HepG2 (cell line): ENCODE data around the gene DPEP1. TPM values are rescaled to one million over a fixed set of nuclear protein-coding genes. Genes with fewer than 3 reads are reported as not detected.

Experiments
- AHR ChIP-seq: IDR thresholded peaks from 2 replicates; pipeline ENCODE4 v1.6.1; 2018; ENCODE audit warnings: missing genetic modification reagents, missing compliant biosample characterization
- CBX1 ChIP-seq: IDR thresholded peaks from one replicate; pipeline ENCODE4 v1.6.1; 2016; ENCODE audit warnings: antibody characterized with exemption, low read depth
- ELF3 ChIP-seq: IDR thresholded peaks from 2 replicates; pipeline ENCODE4 v1.6.1; 2016; ENCODE audit warnings: missing genetic modification reagents, missing compliant biosample characterization
- FOXA1 ChIP-seq, 2 experiments: fragments of 450-650 bp in 1 of 2; sonication (generic) in 1 of 2; formaldehyde crosslinking in 1 of 2; IDR thresholded peaks; 2 replicates each; pipeline versions ENCODE4 v1.4.0 to v1.6.1; 2016 to 2020; ENCODE audit warnings: missing genetic modification reagents in 1 of 2
- KLF16 ChIP-seq, 2 experiments: sonication (generic) in 1 of 2; formaldehyde crosslinking in 1 of 2; IDR thresholded peaks; 2 replicates each; pipeline versions ENCODE4 v1.6.1 to v1.8.0; 2016 to 2023; ENCODE audit warnings: missing genetic modification reagents in 2 of 2, missing compliant biosample characterization in 1 of 2
- NR2F6 ChIP-seq, 2 experiments: IDR thresholded peaks; 2 replicates each; pipeline ENCODE4 v1.6.1; 2016; ENCODE audit warnings: antibody characterized with exemption in 1 of 2, mild to moderate bottlenecking in 1 of 2
- RBM39 ChIP-seq: fragments of 200-400 bp; formaldehyde crosslinking; IDR thresholded peaks from one replicate; pipeline ENCODE4 v1.6.1; 2018; ENCODE audit warnings: antibody characterized with exemption, mild to moderate bottlenecking, low read depth, low read length; ENCODE audit not compliant: poor library complexity, severe bottlenecking
- RCOR2 ChIP-seq: IDR thresholded peaks from 2 replicates; pipeline ENCODE4 v1.6.1; 2016; ENCODE audit warnings: missing biosample characterization, missing genetic modification reagents
- SALL1 ChIP-seq: sonication (generic); formaldehyde crosslinking; IDR thresholded peaks from 2 replicates; pipeline ENCODE4 v1.8.0; 2022; ENCODE audit warnings: mild to moderate bottlenecking, missing genetic modification reagents
- TCF12 ChIP-seq, 2 experiments: fragments of 450-650 bp in 1 of 2; sonication (generic) in 1 of 2; formaldehyde crosslinking in 1 of 2; IDR thresholded peaks; 2 replicates each; pipeline versions ENCODE4 v1.6.1 to v1.8.0; 2017 to 2022; ENCODE audit warnings: antibody characterized with exemption in 1 of 2, mild to moderate bottlenecking in 1 of 2, missing genetic modification reagents in 1 of 2, moderate library complexity in 1 of 2
- ZNF138 ChIP-seq: sonication (generic); formaldehyde crosslinking; IDR thresholded peaks from 2 replicates; pipeline ENCODE4 v1.5.0; 2020; ENCODE audit warnings: mild to moderate bottlenecking, low read depth, missing genetic modification reagents
- ZNF207 ChIP-seq: fragments of 450-650 bp; IDR thresholded peaks from 2 replicates; pipeline ENCODE4 v1.6.1; 2016; ENCODE audit warnings: antibody characterized with exemption, borderline replicate concordance
- ZNF232 ChIP-seq: sonication (generic); formaldehyde crosslinking; IDR thresholded peaks from 2 replicates; pipeline ENCODE4 v1.4.0; 2020; ENCODE audit warnings: missing genetic modification reagents, borderline replicate concordance
- ZNF563 ChIP-seq: sonication (generic); formaldehyde crosslinking; IDR thresholded peaks from 2 replicates; pipeline ENCODE4 v1.8.0; 2022; ENCODE audit warnings: mild to moderate bottlenecking, moderate library complexity, missing genetic modification reagents
- ZNF577 ChIP-seq: sonication (generic); formaldehyde crosslinking; IDR thresholded peaks from 2 replicates; pipeline ENCODE4 v1.4.0; 2020; ENCODE audit warnings: mild to moderate bottlenecking, low read depth, missing genetic modification reagents, borderline replicate concordance
- ZNF709 ChIP-seq: sonication (generic); formaldehyde crosslinking; IDR thresholded peaks from 2 replicates; pipeline ENCODE4 v1.5.0; 2020; ENCODE audit warnings: mild to moderate bottlenecking, missing genetic modification reagents
- ZSCAN21 ChIP-seq: sonication (generic); formaldehyde crosslinking; IDR thresholded peaks from 2 replicates; pipeline ENCODE4 v1.8.0; 2022; ENCODE audit warnings: mild to moderate bottlenecking, missing genetic modification reagents, moderate library complexity, borderline replicate concordance
- ZSCAN22 ChIP-seq: sonication (generic); formaldehyde crosslinking; IDR thresholded peaks from 2 replicates; pipeline ENCODE4 v1.4.0; 2020; ENCODE audit warnings: mild to moderate bottlenecking, missing genetic modification reagents
- polyA plus RNA-seq, 8 experiments: library from polyadenylated mRNA; depleted of rRNA in 3 of 8; stranded (reverse) in 7 of 8; unstranded in 1 of 8; fragments of >200 nt; fragmentation: Illumina TruSeq in 4 of 8; extraction: Trizol in 4 of 8; gene quantifications; 2 replicates each; pipeline versions ENCODE4 v1.2.1 to v1.2.3, GENCODE V29; 2011 to 2016; ENCODE audit warnings: low read depth in 4 of 8, missing spikeins in 1 of 8, mixed read lengths in 1 of 8; ENCODE audit not compliant: insufficient read depth in 1 of 8
- total RNA-seq, 5 experiments: library from RNA; depleted of rRNA; stranded (reverse); fragments of >200 nt; fragmentation: Illumina TruSeq; extraction: Trizol; gene quantifications; 2 replicates each; pipeline ENCODE4 v1.2.3, GENCODE V29; 2016; ENCODE audit warnings: low read depth in 1 of 5
- TF ChIP-seq, protein P1 (sequence below): sonication (generic); formaldehyde crosslinking; IDR thresholded peaks from 2 replicates; pipeline ENCODE4 v1.5.0; 2020; ENCODE audit warnings: mild to moderate bottlenecking, missing genetic modification reagents, borderline replicate concordance
- TF ChIP-seq, protein P2 (sequence below): sonication (generic); formaldehyde crosslinking; IDR thresholded peaks from 2 replicates; pipeline ENCODE4 v1.5.1; 2020; ENCODE audit warnings: missing genetic modification reagents, mild to moderate bottlenecking, borderline replicate concordance
- TF ChIP-seq, protein P3 (sequence below): sonication (generic); formaldehyde crosslinking; IDR thresholded peaks from 2 replicates; pipeline ENCODE4 v1.5.0; 2020; ENCODE audit warnings: missing genetic modification reagents
- TF ChIP-seq, protein P4 (sequence below): sonication (generic); formaldehyde crosslinking; IDR thresholded peaks from 2 replicates; pipeline ENCODE4 v1.5.0; 2020; ENCODE audit warnings: missing genetic modification reagents

DPEP1 gene
- total and polyA plus RNA-seq, 2 of the 13 experiments (the other 11 are each of a cell fraction or from before 2014, with no cell fraction given): 37.6 to 52.2 TPM

DNA sequence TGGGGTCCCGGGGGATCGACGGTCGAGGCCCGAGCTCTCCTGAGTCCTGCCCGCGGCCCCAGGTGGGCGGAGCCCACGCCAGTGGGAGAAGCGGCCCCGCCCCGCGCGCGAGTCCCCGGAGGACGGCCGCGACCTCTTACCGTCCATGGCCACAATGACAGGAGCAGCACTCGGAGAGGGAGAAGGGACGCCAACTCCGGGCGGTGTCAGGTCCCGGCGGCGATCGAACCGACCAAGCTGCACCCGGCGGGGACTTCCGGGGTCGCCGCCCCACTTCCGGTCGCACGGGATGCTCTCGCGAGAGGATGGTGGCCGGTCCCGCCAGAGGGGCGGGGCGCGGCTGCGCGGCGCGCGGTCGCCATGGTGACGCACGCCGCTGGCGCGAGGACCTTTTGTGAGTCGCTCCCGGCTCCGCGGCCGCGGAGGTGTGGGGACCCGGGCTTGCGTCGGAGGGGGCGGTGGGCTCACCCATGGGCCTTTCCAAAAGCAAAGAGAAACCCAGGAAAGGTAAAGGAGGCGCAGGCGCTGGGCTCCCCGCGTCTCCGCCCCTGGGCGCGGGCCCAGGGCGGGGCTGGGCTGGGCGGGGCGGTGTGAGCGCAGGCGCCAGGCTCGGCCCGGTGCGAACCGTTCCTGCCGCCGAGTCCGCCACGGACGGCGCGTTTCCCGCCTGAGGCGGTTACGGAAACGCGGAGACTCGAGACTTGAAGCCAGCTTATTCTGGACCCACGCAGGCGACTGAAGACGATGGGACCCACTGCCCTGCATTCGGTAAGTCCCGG, 44.2 kb downstream of the DPEP1 start, which contains the start of the genes CHMP1A and SPATA33 (continued):
- TF ChIP-seq, protein P1, sequence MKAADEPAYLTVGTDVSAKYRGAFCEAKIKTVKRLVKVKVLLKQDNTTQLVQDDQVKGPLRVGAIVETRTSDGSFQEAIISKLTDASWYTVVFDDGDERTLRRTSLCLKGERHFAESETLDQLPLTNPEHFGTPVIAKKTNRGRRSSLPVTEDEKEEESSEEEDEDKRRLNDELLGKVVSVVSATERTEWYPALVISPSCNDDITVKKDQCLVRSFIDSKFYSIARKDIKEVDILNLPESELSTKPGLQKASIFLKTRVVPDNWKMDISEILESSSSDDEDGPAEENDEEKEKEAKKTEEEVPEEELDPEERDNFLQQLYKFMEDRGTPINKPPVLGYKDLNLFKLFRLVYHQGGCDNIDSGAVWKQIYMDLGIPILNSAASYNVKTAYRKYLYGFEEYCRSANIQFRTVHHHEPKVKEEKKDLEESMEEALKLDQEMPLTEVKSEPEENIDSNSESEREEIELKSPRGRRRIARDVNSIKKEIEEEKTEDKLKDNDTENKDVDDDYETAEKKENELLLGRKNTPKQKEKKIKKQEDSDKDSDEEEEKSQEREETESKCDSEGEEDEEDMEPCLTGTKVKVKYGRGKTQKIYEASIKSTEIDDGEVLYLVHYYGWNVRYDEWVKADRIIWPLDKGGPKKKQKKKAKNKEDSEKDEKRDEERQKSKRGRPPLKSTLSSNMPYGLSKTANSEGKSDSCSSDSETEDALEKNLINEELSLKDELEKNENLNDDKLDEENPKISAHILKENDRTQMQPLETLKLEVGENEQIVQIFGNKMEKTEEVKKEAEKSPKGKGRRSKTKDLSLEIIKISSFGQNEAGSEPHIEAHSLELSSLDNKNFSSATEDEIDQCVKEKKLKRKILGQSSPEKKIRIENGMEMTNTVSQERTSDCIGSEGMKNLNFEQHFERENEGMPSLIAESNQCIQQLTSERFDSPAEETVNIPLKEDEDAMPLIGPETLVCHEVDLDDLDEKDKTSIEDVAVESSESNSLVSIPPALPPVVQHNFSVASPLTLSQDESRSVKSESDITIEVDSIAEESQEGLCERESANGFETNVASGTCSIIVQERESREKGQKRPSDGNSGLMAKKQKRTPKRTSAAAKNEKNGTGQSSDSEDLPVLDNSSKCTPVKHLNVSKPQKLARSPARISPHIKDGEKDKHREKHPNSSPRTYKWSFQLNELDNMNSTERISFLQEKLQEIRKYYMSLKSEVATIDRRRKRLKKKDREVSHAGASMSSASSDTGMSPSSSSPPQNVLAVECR (CRISPR knock-in tag): peak; percentile 99
- TF ChIP-seq RCOR2 (CRISPR knock-in tag) (no peak), ZSCAN21 (CRISPR knock-in tag) (peak; percentile 73; the same call in 1 of the 2 replicates), ZNF563 (CRISPR knock-in tag) (peak; percentile 84), SALL1 (CRISPR knock-in tag) (peak; percentile 68), ELF3 (CRISPR knock-in tag) (peak; percentile 63; the same call in 1 of the 2 replicates), ZNF138 (CRISPR knock-in tag) (peak; percentile 85), ZSCAN22 (CRISPR knock-in tag) (0 out of 2 replicates have a peak, but pooled peaks have one; percentile 40), NR2F6 (IDR thresholded peaks at IDR 0.05) (no peak), NR2F6 (CRISPR knock-in tag; IDR thresholded peaks at IDR 0.05) (peak; percentile 80), TCF12 (IDR thresholded peaks at IDR 0.05) (no peak), TCF12 (CRISPR knock-in tag; IDR thresholded peaks at IDR 0.05) (peak; percentile 76; the same call in 1 of the 2 replicates), ZNF207 (no peak), KLF16 (CRISPR knock-in tag; IDR thresholded peaks at IDR 0.05) (peak; percentile 76 to 79; a peak in 2 of 4 replicates), AHR (CRISPR knock-in tag) (no peak; the same call in 1 of the 2 replicates), FOXA1 (IDR thresholded peaks at IDR 0.05) (no peak), FOXA1 (CRISPR knock-in tag; IDR thresholded peaks at IDR 0.05) (0 out of 2 replicates have a peak, but pooled peaks have one; percentile 29), ZNF232 (peak; percentile 77), RBM39 (peak; percentile 33), CBX1 (peak; percentile 77), ZNF709 (peak; percentile 66; the same call in 1 of the 2 replicates), ZNF577 (CRISPR knock-in tag) (no peak)
- TF ChIP-seq, protein P2, sequence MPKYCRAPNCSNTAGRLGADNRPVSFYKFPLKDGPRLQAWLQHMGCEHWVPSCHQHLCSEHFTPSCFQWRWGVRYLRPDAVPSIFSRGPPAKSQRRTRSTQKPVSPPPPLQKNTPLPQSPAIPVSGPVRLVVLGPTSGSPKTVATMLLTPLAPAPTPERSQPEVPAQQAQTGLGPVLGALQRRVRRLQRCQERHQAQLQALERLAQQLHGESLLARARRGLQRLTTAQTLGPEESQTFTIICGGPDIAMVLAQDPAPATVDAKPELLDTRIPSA: peak; percentile 40; the same call in 1 of the 2 replicates
- TF ChIP-seq, protein P3, sequence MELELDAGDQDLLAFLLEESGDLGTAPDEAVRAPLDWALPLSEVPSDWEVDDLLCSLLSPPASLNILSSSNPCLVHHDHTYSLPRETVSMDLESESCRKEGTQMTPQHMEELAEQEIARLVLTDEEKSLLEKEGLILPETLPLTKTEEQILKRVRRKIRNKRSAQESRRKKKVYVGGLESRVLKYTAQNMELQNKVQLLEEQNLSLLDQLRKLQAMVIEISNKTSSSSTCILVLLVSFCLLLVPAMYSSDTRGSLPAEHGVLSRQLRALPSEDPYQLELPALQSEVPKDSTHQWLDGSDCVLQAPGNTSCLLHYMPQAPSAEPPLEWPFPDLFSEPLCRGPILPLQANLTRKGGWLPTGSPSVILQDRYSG: no peak
- TF ChIP-seq, protein P4, sequence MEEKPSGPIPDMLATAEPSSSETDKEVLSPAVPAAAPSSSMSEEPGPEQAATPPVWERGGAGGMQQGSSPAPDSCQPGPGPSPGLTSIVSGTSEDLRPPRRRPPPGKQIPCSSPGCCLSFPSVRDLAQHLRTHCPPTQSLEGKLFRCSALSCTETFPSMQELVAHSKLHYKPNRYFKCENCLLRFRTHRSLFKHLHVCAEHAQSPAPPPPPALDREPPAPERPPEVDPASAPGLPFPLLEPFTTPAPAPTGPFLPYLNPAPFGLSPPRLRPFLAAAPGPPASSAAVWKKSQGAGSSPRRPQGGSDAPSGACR: peak; percentile 85; the same call in 1 of the 2 replicates
